Embryonic facial prominence (tissue), 1 donor: Measurements from ENCODE around the gene CRACR2B.

Experiments
- DNase-seq: peaks from one replicate; pipeline ENCODE4 v3.0.0-alpha.2; 2016; ENCODE audit errors: extremely low spot score

CRACR2B gene

GRCh38 chr11:794766-795633, 32.7 kb upstream of the CRACR2B start:
- DNase-seq, result no peak

- DNase-seq, result no peak
Observed at GRCh38 chr11:795634-796564, 31.8 kb upstream of the CRACR2B start.

GRCh38 chr11:796565-797295, 31.0 kb upstream of the CRACR2B start:
- no peak for DNase-seq

- DNase-seq, result peak; percentile 80
Observed at GRCh38 chr11:797296-798092, 30.2 kb upstream of the CRACR2B start.

- peak; percentile 47 for DNase-seq
Observed at GRCh38 chr11:798093-798713, 29.5 kb upstream of the CRACR2B start, which contains the start of gene SLC25A22. SLC25A22 (minus strand) TSS chr11:798281; CDS start chr11:795006, 3,275 bp downstream.

GRCh38 chr11:799641-800316, 27.9 kb upstream of the CRACR2B start:
- DNase-seq, result no peak

GRCh38 chr11:800473-800872, 27.2 kb upstream of the CRACR2B start:
- DNase-seq, result no peak

- no peak for DNase-seq
Observed at GRCh38 chr11:801097-801780, 26.5 kb upstream of the CRACR2B start.

- DNase-seq, result no peak
Observed at GRCh38 chr11:802018-802617, 25.6 kb upstream of the CRACR2B start.

GRCh38 chr11:802693-803466, 24.8 kb upstream of the CRACR2B start:
- no peak for DNase-seq

GRCh38 chr11:803467-803742, 24.3 kb upstream of the CRACR2B start:
- DNase-seq, result no peak

GRCh38 chr11:803770-804598, 23.7 kb upstream of the CRACR2B start:
- no peak for DNase-seq

- DNase-seq, result no peak
Observed at GRCh38 chr11:804599-804964, 23.1 kb upstream of the CRACR2B start.

- no peak for DNase-seq
Observed at GRCh38 chr11:808427-809286, 19.1 kb upstream of the CRACR2B start.

- peak; percentile 91 for DNase-seq
Observed at GRCh38 chr11:809287-810039, 18.3 kb upstream of the CRACR2B start, which contains the start of gene RPLP2. RPLP2 (plus strand) TSS chr11:809967; CDS start chr11:810235, 268 bp downstream.
